Kidney (tissue), 14 donors: ENCODE results near the gene GPC1. TPM values are rescaled to one million over a fixed set of nuclear protein-coding genes. Genes with fewer than 3 reads are reported as not detected.

Source experiments
- DNase-seq, 5 donors: peaks; one replicate each; pipeline ENCODE4 v3.0.0-alpha.2; 2013 to 2020
- FAIRE-seq: peaks from 2 replicates; lab custom pipeline; 2012; peaks lifted over from hg19 to GRCh38; lab: Jason Lieb, UNC
- H3K27ac ChIP-seq, 2 donors: one replicate each; pipeline ENCODE4 v1.7.0; 2013; ENCODE audit warnings: low read depth in 2 of 2, low read length in 2 of 2, inconsistent platforms in 1 of 2
- H3K27me3 ChIP-seq: one replicate; pipeline ENCODE4 v1.7.1; 2013; ENCODE audit warnings: low read length, inconsistent platforms; ENCODE audit not compliant: control insufficient read depth, insufficient read depth
- H3K36me3 ChIP-seq, 3 donors: one replicate each; pipeline versions ENCODE4 v1.7.0 to v1.7.1; 2013; ENCODE audit warnings: low read length in 3 of 3, control low read depth in 1 of 3, inconsistent platforms in 1 of 3; ENCODE audit not compliant: insufficient read depth in 3 of 3, control insufficient read depth in 2 of 3
- H3K4me1 ChIP-seq, 3 donors: one replicate each; pipeline versions ENCODE4 v1.7.0 to v1.7.1; 2013; ENCODE audit warnings: low read length in 3 of 3, inconsistent platforms in 1 of 3, low read depth in 1 of 3; ENCODE audit not compliant: control insufficient read depth in 2 of 3, insufficient read depth in 2 of 3
- H3K4me3 ChIP-seq, 3 donors: one replicate each; pipeline versions ENCODE4 v1.7.0 to v1.8.1; 2013; ENCODE audit warnings: low read length in 3 of 3, control low read depth in 1 of 3, inconsistent platforms in 1 of 3
- H3K9ac ChIP-seq, 3 donors: one replicate each; pipeline versions ENCODE4 v1.7.0 to v1.7.1; 2013; ENCODE audit warnings: low read length in 3 of 3, control low read depth in 1 of 3, inconsistent platforms in 1 of 3
- H3K9me3 ChIP-seq, 3 donors: one replicate each; pipeline versions ENCODE4 v1.7.0 to v1.7.1; 2013; ENCODE audit warnings: low read length in 3 of 3, control low read depth in 1 of 3, inconsistent platforms in 1 of 3; ENCODE audit not compliant: control insufficient read depth in 2 of 3, insufficient read depth in 1 of 3
- CTCF ChIP-seq: IDR thresholded peaks from 3 replicates; pipeline ENCODE4 v1.5.1; 2012; ENCODE audit warnings: mild to moderate bottlenecking, moderate library complexity, borderline replicate concordance; ENCODE audit not compliant: insufficient read depth; ENCODE audit errors: extremely low read depth
- intact Hi-C: fragments of 100-400 bp; cut with DNase I; formaldehyde crosslinking; loops from one replicate; pipeline ENCODE4 v1.11.1; 2022
- polyA plus RNA-seq: library from polyadenylated mRNA; stranded (reverse); fragments of 350-450 nt; fragmentation: Illumina TruSeq; extraction: RNeasy Lipid Tissue Mini Kit (QIAGEN cat#74804); gene quantifications from one replicate; pipeline ENCODE4 v1.2.3, GENCODE V29; 2014; ENCODE audit warnings: low read depth, low replicate concordance; ENCODE audit not compliant: insufficient read depth
- total RNA-seq: library from RNA; stranded (reverse); fragmentation: NEBNext Ultra II Directional; extraction: Animal tissue kit (Norgen Biotek cat#: 25700); gene quantifications from one replicate; pipeline ENCODE4 v1.2.1, GENCODE V29; 2021
- donor health status: control.
- donor health status: control.
- donor health status: control.
- donor health status: control.
- donor health status: control.
- donor health status: DM: yes; HTN: yes; CAD: no.
- donor health status: Normal renal cell carcinoma (clear cell type).

GPC1 gene
- total and polyA plus RNA-seq, 2 donors from 2014 or later, result 18.4 to 124 TPM

GRCh38 chr2:240424341-240425235 lies 10.9 kb upstream of the GPC1 start:
- H3K27me3 ChIP-seq, result no peaks in the 10 kb centered on the region
- no peaks in the 10 kb centered on the region for H3K36me3 ChIP-seq
- DNase-seq, result peak in 2 of 5 donors; percentile 16 to 65
- no peak overlapping the region for H3K4me3 ChIP-seq
- H3K4me1 ChIP-seq, result no peaks in the 10 kb centered on the region
- FAIRE-seq, result no peak
- TF ChIP-seq CTCF, result no peak
- no peak overlapping the region for H3K27ac ChIP-seq
- intact Hi-C loops, result no loop called here
- peaks cover 0 to 5% (median 2%) of the 10 kb centered on the region in 3 donors for H3K9me3 ChIP-seq
- H3K9ac ChIP-seq, result no peak overlapping the region

GRCh38 chr2:240425236-240425615 lies 10.2 kb upstream of the GPC1 start:
- DNase-seq (no peak), FAIRE-seq (no peak)
- intact Hi-C loops, result no loop called here
- H3K9ac ChIP-seq, result no peak overlapping the region
- TF ChIP-seq CTCF, result no peak
- H3K4me3 ChIP-seq, result no peak overlapping the region
- no peaks in the 10 kb centered on the region for H3K4me1 ChIP-seq
- no peaks in the 10 kb centered on the region for H3K36me3 ChIP-seq
- peaks cover 0 to 5% (median 2%) of the 10 kb centered on the region in 3 donors for H3K9me3 ChIP-seq
- H3K27ac ChIP-seq, result no peak overlapping the region
- H3K27me3 ChIP-seq, result no peaks in the 10 kb centered on the region

GRCh38 chr2:240425697-240426096 lies 9.8 kb upstream of the GPC1 start:
- intact Hi-C loops, result no loop called here

More at GRCh38 chr2:240425697-240426096, 9.8 kb upstream of the GPC1 start:
- TF ChIP-seq CTCF, result no peak
- FAIRE-seq (no peak), DNase-seq (peak in 3 of 5 donors; percentile 2 to 41 (median 9))
- Histone ChIP-seq H3K4me1 (no peaks in the 10 kb centered on the region), H3K36me3 (no peaks in the 10 kb centered on the region), H3K4me3 (no peak overlapping the region), H3K9me3 (peaks cover 0 to 5% (median 2%) of the 10 kb centered on the region in 3 donors), H3K27ac (no peak overlapping the region), H3K9ac (no peak overlapping the region), H3K27me3 (no peaks in the 10 kb centered on the region)
